ENCODE measurements around the gene OTOGL. TPM values are rescaled to one million over a fixed set of nuclear protein-coding genes. Genes with fewer than 3 reads are reported as not detected.

The OTOGL gene
- polyA plus RNA-seq, 2 of the 4 experiments (the other 2 are of a cell fraction) = 0.04 TPM; not detected in 1

DNA sequence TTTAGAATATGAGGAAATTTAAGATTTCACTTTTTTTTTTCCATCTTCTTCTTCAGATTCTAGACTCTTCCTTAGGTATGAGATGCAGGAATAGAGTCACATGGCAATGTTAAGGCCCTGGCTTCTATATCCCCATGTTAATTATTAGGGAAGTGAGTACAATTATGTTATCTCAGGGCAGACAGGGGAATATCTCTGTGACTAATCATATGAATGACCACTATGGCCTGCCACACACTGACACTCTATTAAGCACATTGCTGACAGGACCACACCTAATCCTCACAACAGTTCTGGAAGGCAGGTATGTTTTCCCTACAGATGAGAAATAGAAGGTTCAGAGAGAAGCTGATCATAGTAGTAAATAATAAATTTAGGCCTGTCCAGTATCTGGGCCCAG, 275.3 kb downstream of the OTOGL start:
- Histone ChIP-seq H3K9me3 (no peaks in the 10 kb centered on the region), H3K4me3 (no peak overlapping the region), H3K4me1 (no peaks in the 10 kb centered on the region), H3K27ac (no peak overlapping the region), H3K4me2 (no peak overlapping the region)
- no peak for DNase-seq (ENCODE audit: low read depth in 1 of 2, low spot score in 1 of 2)
- TF ChIP-seq SREBF2 (IDR thresholded peaks at IDR 0.05) (no peak), CHD4 (IDR thresholded peaks at IDR 0.05; ENCODE audit: borderline replicate concordance) (no peak), SMC3 (IDR thresholded peaks at IDR 0.05) (no peak), HOXB5 (CRISPR knock-in tag; IDR thresholded peaks at IDR 0.05) (no peak), RARB (CRISPR knock-in tag; IDR thresholded peaks at IDR 0.05) (no peak), RAD21 (conservative IDR thresholded peaks at IDR 0.05 in 1 of 2, IDR thresholded peaks at IDR 0.05 in 1 of 2) (no peak), CHD2 (IDR thresholded peaks at IDR 0.05; ENCODE audit: low read length, partially characterized antibody) (no peak), MYC (IDR thresholded peaks at IDR 0.05; ENCODE audit: borderline replicate concordance, low read length) (no peak)
- TF ChIP-seq, protein P1, sequence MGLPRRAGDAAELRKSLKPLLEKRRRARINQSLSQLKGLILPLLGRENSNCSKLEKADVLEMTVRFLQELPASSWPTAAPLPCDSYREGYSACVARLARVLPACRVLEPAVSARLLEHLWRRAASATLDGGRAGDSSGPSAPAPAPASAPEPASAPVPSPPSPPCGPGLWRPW (IDR thresholded peaks at IDR 0.05) = no peak
- TF ChIP-seq, protein P2, sequence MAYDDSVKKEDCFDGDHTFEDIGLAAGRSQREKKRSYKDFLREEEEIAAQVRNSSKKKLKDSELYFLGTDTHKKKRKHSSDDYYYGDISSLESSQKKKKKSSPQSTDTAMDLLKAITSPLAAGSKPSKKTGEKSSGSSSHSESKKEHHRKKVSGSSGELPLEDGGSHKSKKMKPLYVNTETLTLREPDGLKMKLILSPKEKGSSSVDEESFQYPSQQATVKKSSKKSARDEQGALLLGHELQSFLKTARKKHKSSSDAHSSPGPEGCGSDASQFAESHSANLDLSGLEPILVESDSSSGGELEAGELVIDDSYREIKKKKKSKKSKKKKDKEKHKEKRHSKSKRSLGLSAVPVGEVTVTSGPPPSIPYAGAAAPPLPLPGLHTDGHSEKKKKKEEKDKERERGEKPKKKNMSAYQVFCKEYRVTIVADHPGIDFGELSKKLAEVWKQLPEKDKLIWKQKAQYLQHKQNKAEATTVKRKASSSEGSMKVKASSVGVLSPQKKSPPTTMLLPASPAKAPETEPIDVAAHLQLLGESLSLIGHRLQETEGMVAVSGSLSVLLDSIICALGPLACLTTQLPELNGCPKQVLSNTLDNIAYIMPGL (CRISPR knock-in tag; IDR thresholded peaks at IDR 0.05; ENCODE audit: borderline replicate concordance) = no peak
- ChIA-PET POLR2A (no interaction called here), CTCF (interaction anchor here (1.5 kb wide), 1 partner anchor 11 kb away, joined by 3 read pairs; no protein-coding TSS in a partner anchor)
- ATAC-seq = no peak
- FAIRE-seq = no peak

DNA sequence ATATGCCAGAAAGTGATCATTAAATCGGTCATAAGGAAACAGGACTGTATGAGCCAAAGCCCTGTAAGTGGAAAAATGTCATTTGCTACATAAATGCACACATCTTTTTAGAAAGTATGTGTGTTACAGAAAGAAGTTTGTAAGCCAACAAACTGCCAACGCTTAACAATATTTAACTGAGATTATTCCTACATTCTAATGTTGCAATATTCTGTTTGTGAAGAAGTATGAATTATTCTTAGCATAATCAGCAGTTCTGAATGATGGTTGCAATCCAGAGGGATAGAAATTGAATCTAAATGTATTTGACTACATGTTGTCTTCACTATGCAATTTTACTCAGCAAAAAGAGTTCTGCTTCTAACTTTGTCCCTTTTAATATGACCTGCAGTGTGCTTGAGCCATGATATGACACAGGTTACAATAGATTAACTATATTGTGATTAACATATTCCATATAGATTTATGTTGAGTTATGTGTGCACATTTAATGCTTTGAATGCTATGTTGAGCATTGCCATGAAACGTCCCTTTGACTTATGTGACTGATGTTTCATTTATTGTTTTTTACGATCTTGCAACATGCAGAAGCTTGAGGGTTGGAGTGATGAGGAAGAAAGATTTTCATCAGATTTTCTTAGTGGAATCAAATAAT, 277.9 kb downstream of the OTOGL start:
- Histone ChIP-seq H3K4me3 (no peak overlapping the region), H3K4me1 (no peaks in the 10 kb centered on the region), H3K4me2 (no peak overlapping the region), H3K27ac (no peak overlapping the region), H3K9me3 (no peaks in the 10 kb centered on the region)
- ChIA-PET POLR2A (no interaction called here), CTCF (no interaction called here)
- FAIRE-seq (no peak), ATAC-seq (no peak), DNase-seq (ENCODE audit: low read depth in 1 of 2, low spot score in 1 of 2) (no peak)
- TF ChIP-seq MAFK (IDR thresholded peaks at IDR 0.05; ENCODE audit: partially characterized antibody) = no peak
- TF ChIP-seq GATA3 (IDR thresholded peaks at IDR 0.05; ENCODE audit: borderline replicate concordance) = no peak
- 44% methylated on average over 4 of the region's 4 CpGs for WGBS (ENCODE audit: missing lambda C conversion rate)

DNA sequence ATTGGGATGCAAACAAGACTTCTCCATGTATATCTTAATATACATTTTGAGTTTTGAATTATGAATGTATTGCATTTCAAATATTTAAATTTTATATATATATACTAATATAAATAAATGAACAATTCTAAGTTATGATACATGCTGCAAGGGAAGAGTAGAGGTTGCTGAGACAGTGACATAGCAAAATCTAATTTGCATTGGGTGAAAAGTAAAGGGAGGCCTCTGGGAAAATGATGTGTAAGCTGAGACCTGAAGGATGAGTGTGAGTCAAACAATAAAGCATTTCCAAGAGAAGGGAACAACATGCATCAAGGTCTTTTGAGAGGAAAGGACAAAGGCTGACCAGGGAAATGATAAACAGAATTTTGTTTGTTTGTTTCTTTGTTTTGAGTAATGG, 281.8 kb downstream of the OTOGL start:
- Histone ChIP-seq H3K4me1 (no peaks in the 10 kb centered on the region), H3K4me3 (no peak overlapping the region), H3K4me2 (no peak overlapping the region), H3K9me3 (no peaks in the 10 kb centered on the region), H3K27ac (no peak overlapping the region)
- DNase-seq (ENCODE audit: low read depth in 1 of 2, low spot score in 1 of 2) = no peak
- no peak for TF ChIP-seq MAFK (IDR thresholded peaks at IDR 0.05; ENCODE audit: partially characterized antibody)
- TF ChIP-seq CEBPB (IDR thresholded peaks at IDR 0.05) = no peak
- TF ChIP-seq, protein P3, sequence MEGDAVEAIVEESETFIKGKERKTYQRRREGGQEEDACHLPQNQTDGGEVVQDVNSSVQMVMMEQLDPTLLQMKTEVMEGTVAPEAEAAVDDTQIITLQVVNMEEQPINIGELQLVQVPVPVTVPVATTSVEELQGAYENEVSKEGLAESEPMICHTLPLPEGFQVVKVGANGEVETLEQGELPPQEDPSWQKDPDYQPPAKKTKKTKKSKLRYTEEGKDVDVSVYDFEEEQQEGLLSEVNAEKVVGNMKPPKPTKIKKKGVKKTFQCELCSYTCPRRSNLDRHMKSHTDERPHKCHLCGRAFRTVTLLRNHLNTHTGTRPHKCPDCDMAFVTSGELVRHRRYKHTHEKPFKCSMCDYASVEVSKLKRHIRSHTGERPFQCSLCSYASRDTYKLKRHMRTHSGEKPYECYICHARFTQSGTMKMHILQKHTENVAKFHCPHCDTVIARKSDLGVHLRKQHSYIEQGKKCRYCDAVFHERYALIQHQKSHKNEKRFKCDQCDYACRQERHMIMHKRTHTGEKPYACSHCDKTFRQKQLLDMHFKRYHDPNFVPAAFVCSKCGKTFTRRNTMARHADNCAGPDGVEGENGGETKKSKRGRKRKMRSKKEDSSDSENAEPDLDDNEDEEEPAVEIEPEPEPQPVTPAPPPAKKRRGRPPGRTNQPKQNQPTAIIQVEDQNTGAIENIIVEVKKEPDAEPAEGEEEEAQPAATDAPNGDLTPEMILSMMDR (IDR thresholded peaks at IDR 0.05) = no peak
- TF ChIP-seq JUN (IDR thresholded peaks at IDR 0.05) = no peak
- no peak for TF ChIP-seq CHD2 (IDR thresholded peaks at IDR 0.05; ENCODE audit: low read length, partially characterized antibody)
- TF ChIP-seq, protein P1 (IDR thresholded peaks at IDR 0.05) = no peak
- TF ChIP-seq CHD4 (IDR thresholded peaks at IDR 0.05; ENCODE audit: borderline replicate concordance) = no peak
- TF ChIP-seq, protein P4, sequence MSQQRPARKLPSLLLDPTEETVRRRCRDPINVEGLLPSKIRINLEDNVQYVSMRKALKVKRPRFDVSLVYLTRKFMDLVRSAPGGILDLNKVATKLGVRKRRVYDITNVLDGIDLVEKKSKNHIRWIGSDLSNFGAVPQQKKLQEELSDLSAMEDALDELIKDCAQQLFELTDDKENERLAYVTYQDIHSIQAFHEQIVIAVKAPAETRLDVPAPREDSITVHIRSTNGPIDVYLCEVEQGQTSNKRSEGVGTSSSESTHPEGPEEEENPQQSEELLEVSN (IDR thresholded peaks at IDR 0.05; ENCODE audit: borderline replicate concordance, low read depth) = no peak
- no peak for TF ChIP-seq SREBF2 (IDR thresholded peaks at IDR 0.05)
- TF ChIP-seq CBX8 (IDR thresholded peaks at IDR 0.05) = no peak
- TF ChIP-seq, protein P5, sequence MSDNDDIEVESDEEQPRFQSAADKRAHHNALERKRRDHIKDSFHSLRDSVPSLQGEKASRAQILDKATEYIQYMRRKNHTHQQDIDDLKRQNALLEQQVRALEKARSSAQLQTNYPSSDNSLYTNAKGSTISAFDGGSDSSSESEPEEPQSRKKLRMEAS (IDR thresholded peaks at IDR 0.05) = no peak
- TF ChIP-seq JUNB (IDR thresholded peaks at IDR 0.05) = no peak
- TF ChIP-seq MAZ (IDR thresholded peaks at IDR 0.05; ENCODE audit: borderline replicate concordance, low read depth, low read length) = no peak
- TF ChIP-seq, protein P6, sequence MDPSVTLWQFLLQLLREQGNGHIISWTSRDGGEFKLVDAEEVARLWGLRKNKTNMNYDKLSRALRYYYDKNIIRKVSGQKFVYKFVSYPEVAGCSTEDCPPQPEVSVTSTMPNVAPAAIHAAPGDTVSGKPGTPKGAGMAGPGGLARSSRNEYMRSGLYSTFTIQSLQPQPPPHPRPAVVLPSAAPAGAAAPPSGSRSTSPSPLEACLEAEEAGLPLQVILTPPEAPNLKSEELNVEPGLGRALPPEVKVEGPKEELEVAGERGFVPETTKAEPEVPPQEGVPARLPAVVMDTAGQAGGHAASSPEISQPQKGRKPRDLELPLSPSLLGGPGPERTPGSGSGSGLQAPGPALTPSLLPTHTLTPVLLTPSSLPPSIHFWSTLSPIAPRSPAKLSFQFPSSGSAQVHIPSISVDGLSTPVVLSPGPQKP (IDR thresholded peaks at IDR 0.05; ENCODE audit: low read depth, low read length) = no peak
- TF ChIP-seq RAD21 (conservative IDR thresholded peaks at IDR 0.05 in 1 of 2, IDR thresholded peaks at IDR 0.05 in 1 of 2) = no peak
- no peak for TF ChIP-seq EP300 (IDR thresholded peaks at IDR 0.05)
- TF ChIP-seq ESRRA (IDR thresholded peaks at IDR 0.05; ENCODE audit: borderline replicate concordance, low read length) = no peak
- no peak for TF ChIP-seq BHLHE40 (IDR thresholded peaks at IDR 0.05; ENCODE audit: low read depth, low read length)
- TF ChIP-seq CBX2 (IDR thresholded peaks at IDR 0.05; ENCODE audit: borderline replicate concordance, low read depth) = no peak
- CTCF ChIA-PET = no interaction called here
- ATAC-seq = no peak
- POLR2A ChIA-PET = no interaction called here
- FAIRE-seq = no peak
